Measurements from ENCODE around the gene FBXO34.

GRCh38 chr14:55377236-55377635 is 106.0 kb downstream of the FBXO34 start:
- TF ChIP-seq, protein P1, sequence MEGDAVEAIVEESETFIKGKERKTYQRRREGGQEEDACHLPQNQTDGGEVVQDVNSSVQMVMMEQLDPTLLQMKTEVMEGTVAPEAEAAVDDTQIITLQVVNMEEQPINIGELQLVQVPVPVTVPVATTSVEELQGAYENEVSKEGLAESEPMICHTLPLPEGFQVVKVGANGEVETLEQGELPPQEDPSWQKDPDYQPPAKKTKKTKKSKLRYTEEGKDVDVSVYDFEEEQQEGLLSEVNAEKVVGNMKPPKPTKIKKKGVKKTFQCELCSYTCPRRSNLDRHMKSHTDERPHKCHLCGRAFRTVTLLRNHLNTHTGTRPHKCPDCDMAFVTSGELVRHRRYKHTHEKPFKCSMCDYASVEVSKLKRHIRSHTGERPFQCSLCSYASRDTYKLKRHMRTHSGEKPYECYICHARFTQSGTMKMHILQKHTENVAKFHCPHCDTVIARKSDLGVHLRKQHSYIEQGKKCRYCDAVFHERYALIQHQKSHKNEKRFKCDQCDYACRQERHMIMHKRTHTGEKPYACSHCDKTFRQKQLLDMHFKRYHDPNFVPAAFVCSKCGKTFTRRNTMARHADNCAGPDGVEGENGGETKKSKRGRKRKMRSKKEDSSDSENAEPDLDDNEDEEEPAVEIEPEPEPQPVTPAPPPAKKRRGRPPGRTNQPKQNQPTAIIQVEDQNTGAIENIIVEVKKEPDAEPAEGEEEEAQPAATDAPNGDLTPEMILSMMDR (conservative IDR thresholded peaks at IDR 0.05 in 1 of 2, IDR thresholded peaks at IDR 0.05 in 1 of 2; ENCODE audit: extremely low read depth in 1 of 2, insufficient read depth in 1 of 2, low read depth in 1 of 2, low read length in 2 of 2), result no peak
- no peak for TF ChIP-seq EZH2 (IDR thresholded peaks at IDR 0.05; ENCODE audit: borderline replicate concordance, low read length)

Measured in mammary epithelial cell (primary cell).